DND-41 (cell line): ENCODE data around the gene TGFBRAP1.

Experiments used
- CTCF ChIP-seq: IDR thresholded peaks from 2 replicates; pipeline ENCODE4 v1.5.1; 2012; ENCODE audit warnings: borderline replicate concordance, low read length, moderate library complexity, mild to moderate bottlenecking; ENCODE audit not compliant: poor library complexity, severe bottlenecking; ENCODE audit errors: extremely low read depth
- EZH2 ChIP-seq: IDR thresholded peaks from 3 replicates; pipeline ENCODE4 v1.6.1; 2012; ENCODE audit warnings: borderline replicate concordance, low read depth, mild to moderate bottlenecking, moderate library complexity, low read length, inconsistent platforms; ENCODE audit not compliant: severe bottlenecking

DNA sequence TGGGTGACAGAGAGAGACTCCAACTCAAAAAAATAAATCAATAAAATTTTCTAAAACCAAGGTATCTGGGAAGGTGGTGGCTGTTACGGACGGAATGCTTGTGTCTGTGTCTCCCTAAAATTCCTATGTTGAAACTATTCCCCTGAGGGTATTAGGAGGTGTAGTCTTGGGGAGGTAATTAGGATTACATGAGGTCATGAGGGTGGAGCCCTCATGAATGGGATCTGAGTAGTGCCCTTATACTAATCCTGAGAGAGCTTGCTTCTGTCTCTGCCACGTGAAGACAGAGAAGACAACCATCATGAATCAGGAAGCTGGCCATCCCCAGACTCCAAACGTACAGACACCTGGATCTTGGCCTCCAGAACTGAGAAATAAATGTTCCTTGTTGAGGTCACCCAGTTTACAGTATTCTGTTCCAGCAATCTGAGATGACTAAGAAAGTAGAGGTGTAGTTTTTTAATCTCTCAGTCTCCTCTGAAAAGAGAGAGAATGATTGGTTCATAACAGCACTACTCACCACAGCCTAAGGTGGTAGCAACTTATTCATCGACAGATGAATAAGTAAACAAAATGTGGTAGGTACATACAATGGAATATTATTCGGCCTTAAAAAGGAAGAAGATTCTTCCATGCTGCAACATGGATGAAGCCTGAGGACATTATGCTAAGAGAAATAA lies 38.4 kb downstream of the TGFBRAP1 start:
- TF ChIP-seq CTCF (no peak), EZH2 (no peak)
